Common myeloid progenitor, CD34-positive (primary cell): ENCODE measurements around the gene SCN2A.
A peak's percentile ranks its signal among the peaks of the same experiment; 100 is the strongest.

ENCODE experiments used
- CTCF ChIA-PET: fragments of 350-600 bp; sonication (Branson Sonifier 250); formaldehyde crosslinking; loops from one replicate; lab custom pipeline; 2021; ENCODE audit warnings: antibody characterized with exemption; lab: Charles Lee
- POLR2A ChIA-PET: fragments of 350-600 bp; sonication (Branson Sonifier 250); formaldehyde crosslinking; loops from one replicate; lab custom pipeline; 2021; ENCODE audit warnings: antibody characterized with exemption; lab: Charles Lee
- DNase-seq, 3 donors: peaks; one replicate each; pipeline versions ENCODE4 v3.0.0 to v3.0.0-alpha.2; 2013
- H3K27ac ChIP-seq, 2 experiments: 1 replicate in 1 of 2; 2 replicates in 1 of 2; pipeline ENCODE4 v1.7.0; 2013; ENCODE audit warnings: inconsistent platforms in 2 of 2, low read length in 2 of 2, mild to moderate bottlenecking in 2 of 2, low read depth in 1 of 2, moderate library complexity in 1 of 2; ENCODE audit not compliant: severe bottlenecking in 2 of 2, insufficient read depth in 1 of 2, poor library complexity in 1 of 2
- H3K27me3 ChIP-seq, 5 experiments: replicated peaks in 2 of 5; 1 replicate in 3 of 5; 2 replicates in 2 of 5; pipeline versions ENCODE4 v1.6.1 to v1.7.0; 2013; ENCODE audit warnings: low read length in 4 of 5, mild to moderate bottlenecking in 2 of 5, moderate library complexity in 2 of 5, inconsistent platforms in 1 of 5; ENCODE audit not compliant: insufficient read depth in 5 of 5, control insufficient read depth in 4 of 5
- H3K36me3 ChIP-seq, 4 experiments: 1 replicate in 2 of 4; 2 replicates in 2 of 4; pipeline versions ENCODE4 v1.6.1 to v1.7.0; 2013; ENCODE audit warnings: low read length in 3 of 4, control low read depth in 1 of 4, mild to moderate bottlenecking in 1 of 4; ENCODE audit not compliant: control insufficient read depth in 4 of 4, insufficient read depth in 4 of 4
- H3K4me1 ChIP-seq, 4 experiments: 1 replicate in 3 of 4; 2 replicates in 1 of 4; pipeline versions ENCODE4 v1.6.1 to v1.7.1; 2013; ENCODE audit warnings: low read length in 3 of 4, mild to moderate bottlenecking in 3 of 4, control low read depth in 1 of 4, inconsistent platforms in 1 of 4, moderate library complexity in 1 of 4; ENCODE audit not compliant: control insufficient read depth in 4 of 4, insufficient read depth in 4 of 4; ENCODE audit errors: control extremely low read depth in 1 of 4
- H3K4me3 ChIP-seq, 7 experiments: 1 replicate in 4 of 7; 2 replicates in 3 of 7; pipeline versions ENCODE4 v1.5.1 to v1.7.0; 2013; ENCODE audit warnings: mild to moderate bottlenecking in 7 of 7, low read length in 6 of 7, moderate library complexity in 6 of 7, inconsistent platforms in 2 of 7, low read depth in 2 of 7, control low read depth in 1 of 7; ENCODE audit not compliant: insufficient read depth in 4 of 7, control insufficient read depth in 1 of 7; ENCODE audit errors: extremely low read depth in 1 of 7
- H3K9me3 ChIP-seq, 5 experiments: 1 replicate in 4 of 5; 2 replicates in 1 of 5; pipeline versions ENCODE4 v1.6.1 to v1.7.1; 2013; ENCODE audit warnings: low read length in 4 of 5, mild to moderate bottlenecking in 2 of 5, inconsistent platforms in 1 of 5, low read depth in 1 of 5, moderate library complexity in 1 of 5; ENCODE audit not compliant: control insufficient read depth in 4 of 5, insufficient read depth in 2 of 5; ENCODE audit errors: control extremely low read depth in 1 of 5
- WGBS: methylation state at CpG from one replicate; pipeline ENCODE4 v1.1.5; 2013; ENCODE audit not compliant: insufficient coverage; 5-methylcytosine and 5-hydroxymethylcytosine counted together

SCN2A gene

DNA sequence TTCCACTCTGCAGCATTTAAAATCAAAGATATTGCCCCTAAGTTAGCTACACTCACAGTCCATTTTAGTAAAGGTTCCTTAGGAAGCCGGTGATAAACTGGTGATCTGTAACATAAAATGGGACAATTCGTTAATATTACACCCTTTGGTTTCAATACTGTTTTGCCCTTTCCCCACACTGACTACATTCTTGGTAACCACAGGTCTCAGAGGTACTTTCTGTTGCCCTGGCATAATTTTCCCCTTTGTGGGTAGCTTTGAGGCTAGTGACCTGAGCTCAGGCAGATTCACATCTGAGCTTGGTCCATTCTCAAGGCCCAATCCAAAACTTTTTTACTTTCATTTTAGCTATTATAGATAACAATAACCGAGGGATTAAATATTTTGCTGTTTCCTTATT is 197.3 kb downstream of the SCN2A start:
- Histone ChIP-seq H3K27me3 (no peaks in the 10 kb centered on the region), H3K36me3 (no peaks in the 10 kb centered on the region), H3K4me1 (peaks cover 0 to 7% (median 3%) of the 10 kb centered on the region in 4 experiments), H3K9me3 (no peaks in the 10 kb centered on the region), H3K4me3 (no peak overlapping the region), H3K27ac (no peak overlapping the region)
- POLR2A ChIA-PET = no interaction called here
- CTCF ChIA-PET = interaction anchor here (1.2 to 2.2 kb wide), 2 partner anchors 13 to 34 kb away, joined by 4 to 6 read pairs; no protein-coding TSS in a partner anchor
- WGBS = 100% methylated on average over 2 of the region's 3 CpGs
- peak in 2 of 3 donors; percentile 6 to 16 for DNase-seq

DNA sequence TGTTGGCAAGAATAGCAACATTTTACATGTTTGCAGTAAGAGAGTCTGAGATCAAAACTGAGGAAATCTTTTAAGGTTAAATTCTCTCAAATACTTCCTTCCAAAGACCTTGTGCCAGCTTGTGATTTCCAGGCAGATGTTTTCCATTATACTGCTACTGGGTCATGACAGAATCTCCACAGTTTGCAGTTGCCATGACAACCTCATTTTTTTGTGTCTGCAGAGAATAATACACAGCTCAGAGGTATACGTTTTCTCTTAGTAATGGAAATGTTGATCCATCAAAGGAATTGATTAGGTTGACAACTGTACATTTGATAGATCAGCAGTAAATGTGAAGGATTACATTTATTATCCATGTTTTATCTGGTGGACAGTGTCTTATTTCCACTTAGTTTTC is 201.2 kb downstream of the SCN2A start:
- 60% methylated on average over 1 of the region's 1 CpG for WGBS
- Histone ChIP-seq H3K27ac (no peak overlapping the region), H3K36me3 (no peaks in the 10 kb centered on the region), H3K4me1 (peaks cover 0 to 7% (median 3%) of the 10 kb centered on the region in 4 experiments), H3K9me3 (peaks cover 0 to 3% (median 0%) of the 10 kb centered on the region in 5 experiments), H3K27me3 (no peaks in the 10 kb centered on the region), H3K4me3 (no peak overlapping the region)
- ChIA-PET POLR2A (no interaction called here), CTCF (no interaction called here)
- DNase-seq = peak; percentile 2 to 77 (median 76)
